Activated T-cell treated with anti-CD3 and anti-CD28 coated beads for 4 hours (primary cell): ENCODE measurements around the gene PCSK5.
"Not testable (repeated sequence)": the region's sequence is repeated elsewhere in the genome, so short reads cannot be mapped to it uniquely, and the experiment has no call there.

Source experiments
- DNase-seq: peaks from one replicate; pipeline ENCODE4 v3.0.0-alpha.2; 2020

Gene PCSK5

GRCh38 chr9:76289042-76289441 is 398.6 kb downstream of the PCSK5 start:
- DNase-seq, result no peak

GRCh38 chr9:76289703-76290102 is 399.2 kb downstream of the PCSK5 start:
- no peak for DNase-seq

- DNase-seq, result no peak
Measured at GRCh38 chr9:76290555-76290954, 400.1 kb downstream of the PCSK5 start.

GRCh38 chr9:76292246-76292645 is 401.8 kb downstream of the PCSK5 start:
- DNase-seq, result no peak

- DNase-seq, result no peak
Measured at GRCh38 chr9:76292658-76293057, 402.2 kb downstream of the PCSK5 start.

GRCh38 chr9:76294301-76294700 is 403.8 kb downstream of the PCSK5 start:
- no peak for DNase-seq

- no peak for DNase-seq
Measured at GRCh38 chr9:76296561-76297310, 406.3 kb downstream of the PCSK5 start.

GRCh38 chr9:76297721-76298239 is 407.3 kb downstream of the PCSK5 start:
- no peak for DNase-seq

GRCh38 chr9:76298521-76299144 is 408.2 kb downstream of the PCSK5 start:
- DNase-seq, result no peak

GRCh38 chr9:76302543-76302942 is 412.1 kb downstream of the PCSK5 start:
- no peak for DNase-seq

- no peak for DNase-seq
Measured at GRCh38 chr9:76302947-76303550, 412.6 kb downstream of the PCSK5 start.

GRCh38 chr9:76307047-76307446 is 416.6 kb downstream of the PCSK5 start:
- DNase-seq, result not testable (repeated sequence)

GRCh38 chr9:76310577-76310976 is 420.1 kb downstream of the PCSK5 start:
- no peak for DNase-seq

- no peak for DNase-seq
Measured at GRCh38 chr9:76310991-76311390, 420.5 kb downstream of the PCSK5 start.

GRCh38 chr9:76311537-76311936 is 421.1 kb downstream of the PCSK5 start:
- DNase-seq, result no peak

- DNase-seq, result no peak
Measured at GRCh38 chr9:76313771-76314170, 423.3 kb downstream of the PCSK5 start.

GRCh38 chr9:76314321-76314720 is 423.8 kb downstream of the PCSK5 start:
- no peak for DNase-seq

- no peak for DNase-seq
Measured at GRCh38 chr9:76316069-76316468, 425.6 kb downstream of the PCSK5 start.

GRCh38 chr9:76319466-76319865 is 429.0 kb downstream of the PCSK5 start:
- DNase-seq, result not testable (repeated sequence)

- DNase-seq, result no peak
Measured at GRCh38 chr9:76321195-76321828, 430.8 kb downstream of the PCSK5 start.

GRCh38 chr9:76322810-76323209 is 432.3 kb downstream of the PCSK5 start:
- no peak for DNase-seq

GRCh38 chr9:76323490-76323889 is 433.0 kb downstream of the PCSK5 start:
- DNase-seq, result no peak

GRCh38 chr9:76324030-76324429 is 433.6 kb downstream of the PCSK5 start:
- not testable (repeated sequence) for DNase-seq
